Measurements from ENCODE around the gene OSTM1.

OSTM1 gene

GRCh38 chr6:108100003-108100402, 25.5 kb upstream of the OSTM1 start:
- no peak for TF ChIP-seq CTCF (IDR thresholded peaks at IDR 0.05; ENCODE audit: insufficient read depth, missing control alignments)
- FAIRE-seq (no peak), DNase-seq (ENCODE audit: insufficient read length, low spot score) (no peak)

- DNase-seq (ENCODE audit: insufficient read length, low spot score) (no peak), FAIRE-seq (no peak)
- no peak for TF ChIP-seq CTCF (IDR thresholded peaks at IDR 0.05; ENCODE audit: insufficient read depth, missing control alignments)
These were observed 23.3 kb upstream of the OSTM1 start for GRCh38 chr6:108097882-108098281.

DNA sequence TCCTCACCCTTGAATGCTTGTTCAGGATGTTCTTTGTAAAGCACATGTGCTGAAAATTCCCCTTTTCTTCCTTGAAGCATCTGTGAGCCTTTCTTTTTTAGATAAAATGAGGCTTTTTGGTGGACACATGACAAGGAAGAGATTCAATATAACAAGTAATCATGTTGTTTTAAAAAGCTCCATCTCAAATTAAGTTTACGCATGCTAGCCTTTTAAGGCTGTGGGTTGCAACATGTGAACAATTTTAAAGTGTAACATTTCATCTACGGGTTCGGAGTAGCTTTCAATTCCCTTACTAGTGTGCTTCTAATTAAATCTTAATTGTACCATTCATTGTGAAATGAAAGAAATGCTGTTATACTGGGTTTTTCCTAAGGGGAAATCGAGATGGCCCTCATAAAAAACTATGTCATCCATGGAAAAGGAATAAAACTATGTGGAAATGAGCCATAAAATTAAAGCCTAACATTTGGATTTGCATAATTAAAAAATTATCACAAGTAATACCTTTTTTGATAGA, 19.3 kb upstream of the OSTM1 start:
- FAIRE-seq (no peak), DNase-seq (ENCODE audit: insufficient read length, low spot score) (no peak)
- no peak for TF ChIP-seq CTCF (IDR thresholded peaks at IDR 0.05; ENCODE audit: insufficient read depth, missing control alignments)

- DNase-seq (ENCODE audit: insufficient read length, low spot score): no peak
- FAIRE-seq: no peak
- no peak for TF ChIP-seq CTCF (IDR thresholded peaks at IDR 0.05; ENCODE audit: insufficient read depth, missing control alignments)
These were observed 16.7 kb upstream of the OSTM1 start for GRCh38 chr6:108091288-108091687.

DNA sequence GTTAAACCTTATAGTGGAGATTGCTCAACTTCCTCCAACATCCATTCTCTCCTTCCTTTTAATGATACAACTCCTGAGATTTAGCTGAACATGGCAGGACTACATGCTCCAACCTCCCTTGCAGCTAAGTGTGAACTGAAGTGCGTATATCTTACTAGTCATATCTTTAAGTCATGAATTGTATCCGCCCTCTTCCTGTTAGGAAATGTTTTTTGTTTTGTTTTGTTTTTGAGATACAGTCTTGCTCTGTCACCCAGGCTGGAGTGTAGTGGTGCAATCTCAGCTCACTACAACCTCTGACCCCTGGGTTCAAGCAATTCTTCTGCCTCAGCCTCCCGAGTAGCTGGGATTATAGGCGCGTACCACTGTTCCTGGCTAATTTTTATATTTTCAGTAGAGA, 8.8 kb upstream of the OSTM1 start:
- FAIRE-seq (no peak), DNase-seq (ENCODE audit: insufficient read length, low spot score) (no peak)
- no peak for TF ChIP-seq CTCF (IDR thresholded peaks at IDR 0.05; ENCODE audit: insufficient read depth, missing control alignments)

DNA sequence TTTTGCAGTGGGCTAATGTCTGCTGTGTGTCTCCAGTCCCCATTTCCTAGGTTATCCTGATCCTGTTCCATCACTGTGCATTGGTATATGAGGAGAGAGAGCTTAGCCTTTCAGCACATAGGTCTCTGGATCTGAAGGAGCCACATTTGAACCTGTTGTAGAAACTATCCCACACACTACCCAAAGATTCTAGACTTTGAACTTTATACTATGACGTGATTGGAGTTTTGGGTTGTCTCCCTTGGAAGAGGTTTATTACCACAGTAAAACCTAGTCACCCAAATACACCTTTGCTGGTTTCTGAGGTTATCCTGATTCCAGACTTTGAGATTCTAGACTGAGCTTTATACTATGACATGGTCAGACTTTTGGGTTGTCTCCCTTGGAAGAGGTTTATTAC, 8.0 kb upstream of the OSTM1 start:
- DNase-seq (ENCODE audit: insufficient read length, low spot score) (no peak), FAIRE-seq (no peak)
- no peak for TF ChIP-seq CTCF (IDR thresholded peaks at IDR 0.05; ENCODE audit: insufficient read depth, missing control alignments)

- no peak for FAIRE-seq
- DNase-seq (ENCODE audit: insufficient read length, low spot score): no peak
These were observed 5.7 kb upstream of the OSTM1 start for GRCh38 chr6:108080010-108080780.

More at GRCh38 chr6:108080010-108080780, 5.7 kb upstream of the OSTM1 start:
- TF ChIP-seq CTCF (IDR thresholded peaks at IDR 0.05; ENCODE audit: insufficient read depth, missing control alignments): no peak

Measured in D721Med (cell line).